HUES48 (cell line): ENCODE measurements around the gene FAM228B.
"Not testable (repeated sequence)": the region's sequence is repeated elsewhere in the genome, so short reads cannot be mapped to it uniquely, and the experiment has no call there.

Source experiments
- H3K27ac ChIP-seq: one replicate; pipeline ENCODE4 v1.7.0; 2013; ENCODE audit warnings: low read depth, low read length, inconsistent platforms
- H3K27me3 ChIP-seq: 2 replicates; pipeline ENCODE4 v1.6.1; 2013; ENCODE audit warnings: mild to moderate bottlenecking, low read length; ENCODE audit not compliant: control insufficient read depth, insufficient read depth
- H3K36me3 ChIP-seq: 2 replicates; pipeline ENCODE4 v1.6.1; 2013; ENCODE audit warnings: low read length; ENCODE audit not compliant: control insufficient read depth, insufficient read depth
- H3K4me1 ChIP-seq: 2 replicates; pipeline ENCODE4 v1.6.1; 2013; ENCODE audit warnings: mild to moderate bottlenecking, low read length; ENCODE audit not compliant: control insufficient read depth, insufficient read depth
- H3K4me3 ChIP-seq: 2 replicates; pipeline ENCODE4 v1.5.1; 2013; ENCODE audit warnings: mild to moderate bottlenecking, low read depth, low read length
- H3K9ac ChIP-seq: 2 replicates; pipeline ENCODE4 v1.6.1; 2013; ENCODE audit warnings: mild to moderate bottlenecking, low read depth, low read length, moderate library complexity
- H3K9me3 ChIP-seq: 2 replicates; pipeline ENCODE4 v1.6.1; 2013; ENCODE audit warnings: low read length; ENCODE audit not compliant: control insufficient read depth, insufficient read depth

Gene FAM228B

DNA sequence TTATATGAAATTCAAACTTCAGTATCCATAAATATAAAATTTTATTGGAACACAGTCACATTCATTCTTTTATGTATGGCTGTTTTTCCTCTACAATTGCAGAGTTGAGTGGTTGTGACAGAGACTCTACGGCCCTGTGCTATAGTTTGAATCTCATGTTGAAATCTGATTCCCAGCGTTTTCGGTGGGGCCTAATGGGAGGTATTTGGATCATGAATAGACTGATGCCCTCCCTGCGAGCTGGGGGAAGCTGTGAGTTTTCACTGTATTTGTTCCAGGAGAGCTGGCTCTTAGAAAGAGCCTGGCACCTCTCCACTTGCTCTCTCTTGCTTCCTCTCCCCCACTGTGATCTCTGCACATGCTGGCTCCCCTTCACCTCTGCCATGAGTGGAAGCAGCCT lies 1.8 kb upstream of the FAM228B start:
- peaks cover 7% of the 10 kb centered on the region for H3K4me1 ChIP-seq
- H3K36me3 ChIP-seq: no peaks in the 10 kb centered on the region
- H3K27ac ChIP-seq: no peak overlapping the region
- no peaks in the 10 kb centered on the region for H3K9me3 ChIP-seq
- H3K27me3 ChIP-seq: peaks cover 8% of the 10 kb centered on the region
- H3K4me3 ChIP-seq: no peak overlapping the region
- H3K9ac ChIP-seq: no peak overlapping the region

DNA sequence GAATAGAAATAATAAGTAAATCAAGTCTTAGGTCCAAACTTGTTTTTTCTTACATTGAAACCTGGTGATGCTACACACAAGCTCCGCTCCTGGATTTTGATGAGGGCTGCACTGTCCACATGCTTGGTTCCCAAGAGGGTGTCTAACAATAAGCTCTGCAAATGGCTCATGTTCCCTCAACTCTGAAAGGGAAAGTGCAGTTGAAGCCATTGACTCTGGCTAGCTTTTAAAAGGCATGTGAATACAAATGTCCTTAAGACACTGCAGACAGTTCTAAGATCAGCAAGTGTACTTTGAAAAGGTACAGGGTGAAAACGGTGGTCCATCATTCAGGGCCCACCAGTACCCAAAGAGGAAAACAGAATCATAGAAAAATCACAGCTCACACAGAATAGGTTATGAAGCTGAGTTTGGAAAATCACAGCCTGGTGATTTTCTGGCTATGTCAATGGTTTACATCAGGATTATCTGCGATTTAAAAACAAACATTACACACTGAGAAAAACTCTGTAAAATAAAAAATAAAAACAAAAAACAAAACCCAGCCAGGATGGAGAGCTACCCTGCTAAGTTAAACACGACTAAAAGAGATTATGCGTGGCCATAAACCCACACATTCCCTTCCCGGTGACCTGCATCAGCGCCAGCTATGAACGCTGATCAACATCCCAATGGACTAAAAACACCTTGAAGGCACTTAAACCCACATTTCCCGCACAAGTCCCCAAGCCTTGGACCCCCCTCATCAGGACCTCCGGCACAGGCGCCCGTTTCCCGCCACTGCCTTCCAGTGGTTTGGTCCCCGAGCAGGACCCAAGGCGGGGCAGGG lies 689 bp upstream of the FAM228B start:
- Histone ChIP-seq H3K27me3 (peaks cover 8% of the 10 kb centered on the region), H3K4me1 (peaks cover 7% of the 10 kb centered on the region), H3K9ac (peak overlapping the region; percentile 64), H3K27ac (no peak overlapping the region), H3K36me3 (no peaks in the 10 kb centered on the region), H3K4me3 (peak overlapping the region; percentile 69), H3K9me3 (no peaks in the 10 kb centered on the region)

GRCh38 chr2:24123922-24124580 lies 782 bp downstream of the FAM228B start:
- Histone ChIP-seq H3K9ac (peak overlapping the region; percentile 64), H3K27me3 (peaks cover 8% of the 10 kb centered on the region), H3K4me3 (peak overlapping the region; percentile 69), H3K36me3 (no peaks in the 10 kb centered on the region), H3K9me3 (no peaks in the 10 kb centered on the region), H3K27ac (no peak overlapping the region), H3K4me1 (peaks cover 7% of the 10 kb centered on the region)

- Histone ChIP-seq H3K9ac (no peak overlapping the region), H3K27me3 (peaks cover 8% of the 10 kb centered on the region), H3K4me3 (no peak overlapping the region), H3K36me3 (no peaks in the 10 kb centered on the region), H3K27ac (no peak overlapping the region), H3K9me3 (no peaks in the 10 kb centered on the region), H3K4me1 (peaks cover 7% of the 10 kb centered on the region)
Measured at GRCh38 chr2:24125956-24126355, 2.7 kb downstream of the FAM228B start.

- no peaks in the 10 kb centered on the region for H3K27me3 ChIP-seq
- no peak overlapping the region for H3K4me3 ChIP-seq
Measured at GRCh38 chr2:24132543-24132942, 9.3 kb downstream of the FAM228B start.

GRCh38 chr2:24140305-24140704 lies 17.0 kb downstream of the FAM228B start:
- H3K27me3 ChIP-seq, H3K4me1 ChIP-seq, H3K36me3 ChIP-seq, H3K9me3 ChIP-seq, H3K27ac ChIP-seq, H3K9ac ChIP-seq, H3K4me3 ChIP-seq: not testable (repeated sequence)

More at GRCh38 chr2:24132543-24132942, 9.3 kb downstream of the FAM228B start:
- Histone ChIP-seq H3K9me3 (no peaks in the 10 kb centered on the region), H3K4me1 (no peaks in the 10 kb centered on the region), H3K36me3 (no peaks in the 10 kb centered on the region), H3K9ac (no peak overlapping the region), H3K27ac (no peak overlapping the region)

- Histone ChIP-seq H3K27ac (no peak overlapping the region), H3K9me3 (peaks cover 10% of the 10 kb centered on the region; the same call in 1 of the 2 replicates), H3K9ac (no peak overlapping the region), H3K27me3 (no peaks in the 10 kb centered on the region), H3K4me3 (no peak overlapping the region), H3K36me3 (no peaks in the 10 kb centered on the region), H3K4me1 (no peaks in the 10 kb centered on the region)
Measured at GRCh38 chr2:24147364-24147763, 24.1 kb downstream of the FAM228B start.

GRCh38 chr2:24152413-24153197 lies 29.3 kb downstream of the FAM228B start:
- no peaks in the 10 kb centered on the region for H3K27me3 ChIP-seq
- H3K36me3 ChIP-seq: no peaks in the 10 kb centered on the region
- no peaks in the 10 kb centered on the region for H3K4me1 ChIP-seq
- no peak overlapping the region for H3K27ac ChIP-seq
- peaks cover 6% of the 10 kb centered on the region; the same call in 1 of the 2 replicates for H3K9me3 ChIP-seq
- H3K9ac ChIP-seq: no peak overlapping the region
- H3K4me3 ChIP-seq: no peak overlapping the region

- no peak overlapping the region for H3K27ac ChIP-seq
- H3K9ac ChIP-seq: no peak overlapping the region
- H3K4me1 ChIP-seq: no peaks in the 10 kb centered on the region
- no peaks in the 10 kb centered on the region for H3K9me3 ChIP-seq
- no peak overlapping the region for H3K4me3 ChIP-seq
- no peaks in the 10 kb centered on the region for H3K36me3 ChIP-seq
- H3K27me3 ChIP-seq: no peaks in the 10 kb centered on the region
Measured at GRCh38 chr2:24153478-24153877, 30.2 kb downstream of the FAM228B start.

DNA sequence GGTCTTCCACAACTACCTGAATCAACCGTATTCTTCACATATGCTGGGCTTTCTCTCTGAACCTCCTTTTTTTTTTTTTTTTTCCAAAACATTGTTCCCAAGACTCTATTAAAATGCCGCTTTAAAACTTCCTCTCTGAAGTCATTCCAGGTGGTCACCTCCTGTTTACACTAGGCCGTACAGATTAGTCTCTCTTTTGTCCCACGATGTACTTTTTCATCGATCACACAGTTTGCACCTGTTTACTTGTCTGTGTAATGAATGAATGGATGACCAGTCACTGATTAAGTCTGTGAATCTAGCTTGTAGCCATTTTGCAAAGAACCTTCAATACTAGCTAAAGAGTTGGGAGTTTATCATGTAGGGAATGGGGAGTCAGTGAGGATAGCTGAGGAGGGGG lies 34.9 kb downstream of the FAM228B start:
- no peaks in the 10 kb centered on the region for H3K27me3 ChIP-seq
- H3K36me3 ChIP-seq: no peaks in the 10 kb centered on the region
- no peaks in the 10 kb centered on the region; the same call in 1 of the 2 replicates for H3K9me3 ChIP-seq
- H3K4me1 ChIP-seq: no peaks in the 10 kb centered on the region
- H3K9ac ChIP-seq: no peak overlapping the region
- H3K27ac ChIP-seq: no peak overlapping the region
- H3K4me3 ChIP-seq: no peak overlapping the region
